Measurements from ENCODE around the gene LGALS7.

DNA sequence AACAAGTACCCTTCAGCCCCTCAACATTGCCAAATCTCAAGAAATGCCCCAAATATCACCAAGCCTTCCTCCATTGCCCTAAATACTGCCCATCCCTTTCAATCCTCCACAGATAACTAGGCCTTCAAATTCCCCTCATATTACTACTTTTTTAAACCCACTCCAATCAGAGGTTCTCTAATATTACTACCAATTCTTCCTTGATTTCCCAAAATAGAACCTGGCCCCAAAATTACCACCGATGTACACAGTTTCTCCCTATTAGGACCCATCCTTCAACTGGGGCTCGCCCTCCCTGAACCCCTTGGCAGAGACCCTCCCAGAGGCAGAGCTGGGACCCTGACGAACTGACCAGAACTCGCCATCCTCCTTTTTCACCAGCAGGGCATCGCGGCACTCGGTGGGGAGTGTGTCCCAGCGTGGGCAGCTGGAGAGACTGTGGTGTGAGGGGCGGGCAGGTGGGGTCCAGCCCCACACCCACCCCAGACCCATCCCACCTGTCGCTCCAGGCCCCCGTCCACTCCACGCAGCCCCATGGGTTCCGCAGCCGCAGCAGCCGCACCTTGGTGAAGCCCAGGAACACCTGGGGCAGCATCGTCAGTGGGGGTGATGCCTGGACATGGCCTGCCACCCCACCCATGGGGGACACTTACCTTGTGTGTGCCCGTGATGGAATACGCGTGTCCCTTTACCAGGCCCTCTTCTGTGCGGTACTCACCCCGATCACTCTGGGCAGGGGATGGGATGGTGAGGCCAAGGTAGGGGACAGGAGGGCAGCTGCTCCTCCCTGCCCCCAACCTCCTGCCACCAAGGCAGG is 35.2 kb downstream of the LGALS7 start:
- TF ChIP-seq POLR2AphosphoS5 (IDR thresholded peaks at IDR 0.05) (no peak), TAF1 (IDR thresholded peaks at IDR 0.05; ENCODE audit: low read depth) (no peak), SMC3 (conservative IDR thresholded peaks at IDR 0.05; ENCODE audit: poor library complexity) (no peak), EZH2 (IDR thresholded peaks at IDR 0.05; ENCODE audit: borderline replicate concordance, insufficient read depth, low read length, poor library complexity, severe bottlenecking) (no peak)
- TF ChIP-seq, protein P1, sequence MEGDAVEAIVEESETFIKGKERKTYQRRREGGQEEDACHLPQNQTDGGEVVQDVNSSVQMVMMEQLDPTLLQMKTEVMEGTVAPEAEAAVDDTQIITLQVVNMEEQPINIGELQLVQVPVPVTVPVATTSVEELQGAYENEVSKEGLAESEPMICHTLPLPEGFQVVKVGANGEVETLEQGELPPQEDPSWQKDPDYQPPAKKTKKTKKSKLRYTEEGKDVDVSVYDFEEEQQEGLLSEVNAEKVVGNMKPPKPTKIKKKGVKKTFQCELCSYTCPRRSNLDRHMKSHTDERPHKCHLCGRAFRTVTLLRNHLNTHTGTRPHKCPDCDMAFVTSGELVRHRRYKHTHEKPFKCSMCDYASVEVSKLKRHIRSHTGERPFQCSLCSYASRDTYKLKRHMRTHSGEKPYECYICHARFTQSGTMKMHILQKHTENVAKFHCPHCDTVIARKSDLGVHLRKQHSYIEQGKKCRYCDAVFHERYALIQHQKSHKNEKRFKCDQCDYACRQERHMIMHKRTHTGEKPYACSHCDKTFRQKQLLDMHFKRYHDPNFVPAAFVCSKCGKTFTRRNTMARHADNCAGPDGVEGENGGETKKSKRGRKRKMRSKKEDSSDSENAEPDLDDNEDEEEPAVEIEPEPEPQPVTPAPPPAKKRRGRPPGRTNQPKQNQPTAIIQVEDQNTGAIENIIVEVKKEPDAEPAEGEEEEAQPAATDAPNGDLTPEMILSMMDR (IDR thresholded peaks at IDR 0.05; ENCODE audit: poor library complexity, severe bottlenecking): no peak

Data from neural cell (in vitro differentiated cells).